Measurements from ENCODE around the gene NDUFS7. TPM values are rescaled to one million over a fixed set of nuclear protein-coding genes. Genes with fewer than 3 reads are reported as not detected.
A peak's percentile ranks its signal among the peaks of the same experiment; 100 is the strongest.

NDUFS7 gene
- total and polyA plus RNA-seq, 10 of the 15 experiments (the other 5 are each of a cell fraction or from before 2014, with no cell fraction given): 5.1 to 282 (median 92.9) TPM

DNA sequence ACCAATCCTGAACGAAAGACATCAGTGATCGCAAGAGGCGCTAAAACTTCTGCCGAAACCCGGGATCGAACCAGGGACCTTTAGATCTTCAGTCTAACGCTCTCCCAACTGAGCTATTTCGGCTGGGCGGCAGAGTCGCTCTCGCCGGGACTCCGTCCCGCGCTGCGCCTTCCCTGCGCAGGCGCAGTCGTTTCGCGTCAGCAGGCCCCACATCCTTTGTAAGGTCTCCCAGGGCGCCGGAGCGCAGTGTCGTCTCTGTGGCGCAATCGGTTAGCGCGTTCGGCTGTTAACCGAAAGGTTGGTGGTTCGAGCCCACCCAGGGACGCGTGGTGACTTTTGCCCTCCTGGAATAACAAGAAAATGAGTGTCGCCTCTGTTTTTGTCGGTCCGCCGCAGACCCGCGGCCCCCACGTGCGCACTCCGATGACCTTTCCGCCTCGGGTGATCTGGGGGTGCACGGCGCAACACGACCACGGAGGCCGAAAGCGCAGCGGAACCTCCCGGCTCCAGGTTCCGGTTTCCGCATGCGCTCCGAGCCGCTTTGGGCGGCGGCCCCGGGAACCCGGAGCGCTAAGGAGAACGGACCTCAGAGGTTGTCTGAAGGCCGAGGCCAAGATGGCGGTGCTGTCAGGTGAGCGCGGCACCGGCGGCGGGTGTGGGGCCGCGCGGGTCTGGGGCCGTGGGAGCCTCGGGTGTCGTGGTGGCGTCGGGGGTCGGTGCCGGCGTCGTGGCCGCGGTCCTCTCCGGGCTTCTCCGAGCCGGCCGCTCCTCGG is at the start of gene NDUFS7 (continued):
- TF ChIP-seq, protein P1, sequence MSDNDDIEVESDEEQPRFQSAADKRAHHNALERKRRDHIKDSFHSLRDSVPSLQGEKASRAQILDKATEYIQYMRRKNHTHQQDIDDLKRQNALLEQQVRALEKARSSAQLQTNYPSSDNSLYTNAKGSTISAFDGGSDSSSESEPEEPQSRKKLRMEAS (IDR thresholded peaks at IDR 0.05; ENCODE audit: low read depth, low read length): peak; percentile 89
- TF ChIP-seq ASH2L (IDR thresholded peaks at IDR 0.05; ENCODE audit: borderline replicate concordance, low read depth): peak; percentile 99
- TF ChIP-seq ZNF24 (IDR thresholded peaks at IDR 0.05): peak; percentile 100
- TF ChIP-seq TAF1 (IDR thresholded peaks at IDR 0.05; ENCODE audit: borderline replicate concordance, low read depth, low read length): peak; percentile 92; the same call in 1 of the 2 replicates
- no peak for TF ChIP-seq SUZ12 (IDR thresholded peaks at IDR 0.05; ENCODE audit: unreplicated experiment)
- TF ChIP-seq PML (IDR thresholded peaks at IDR 0.05; ENCODE audit: low read length): peak; percentile 94
- peak; percentile 98; the same call in 1 of the 2 replicates for TF ChIP-seq RB1 (IDR thresholded peaks at IDR 0.05; ENCODE audit: borderline replicate concordance)
- TF ChIP-seq ESRRA (IDR thresholded peaks at IDR 0.05; ENCODE audit: low read length): peak; percentile 100
- TF ChIP-seq HDAC2 (IDR thresholded peaks at IDR 0.05): peak; percentile 49; the same call in 1 of the 2 replicates
- TF ChIP-seq MEF2A (IDR thresholded peaks at IDR 0.05; ENCODE audit: insufficient read depth, low read depth, low read length): peak; percentile 86; the same call in 1 of the 2 replicates
- TF ChIP-seq NRF1 (conservative IDR thresholded peaks at IDR 0.05; ENCODE audit: low read depth, low read length): peak; percentile 63
- no peak for TF ChIP-seq KDM1A (IDR thresholded peaks at IDR 0.05; ENCODE audit: borderline replicate concordance)
- TF ChIP-seq, protein P2, sequence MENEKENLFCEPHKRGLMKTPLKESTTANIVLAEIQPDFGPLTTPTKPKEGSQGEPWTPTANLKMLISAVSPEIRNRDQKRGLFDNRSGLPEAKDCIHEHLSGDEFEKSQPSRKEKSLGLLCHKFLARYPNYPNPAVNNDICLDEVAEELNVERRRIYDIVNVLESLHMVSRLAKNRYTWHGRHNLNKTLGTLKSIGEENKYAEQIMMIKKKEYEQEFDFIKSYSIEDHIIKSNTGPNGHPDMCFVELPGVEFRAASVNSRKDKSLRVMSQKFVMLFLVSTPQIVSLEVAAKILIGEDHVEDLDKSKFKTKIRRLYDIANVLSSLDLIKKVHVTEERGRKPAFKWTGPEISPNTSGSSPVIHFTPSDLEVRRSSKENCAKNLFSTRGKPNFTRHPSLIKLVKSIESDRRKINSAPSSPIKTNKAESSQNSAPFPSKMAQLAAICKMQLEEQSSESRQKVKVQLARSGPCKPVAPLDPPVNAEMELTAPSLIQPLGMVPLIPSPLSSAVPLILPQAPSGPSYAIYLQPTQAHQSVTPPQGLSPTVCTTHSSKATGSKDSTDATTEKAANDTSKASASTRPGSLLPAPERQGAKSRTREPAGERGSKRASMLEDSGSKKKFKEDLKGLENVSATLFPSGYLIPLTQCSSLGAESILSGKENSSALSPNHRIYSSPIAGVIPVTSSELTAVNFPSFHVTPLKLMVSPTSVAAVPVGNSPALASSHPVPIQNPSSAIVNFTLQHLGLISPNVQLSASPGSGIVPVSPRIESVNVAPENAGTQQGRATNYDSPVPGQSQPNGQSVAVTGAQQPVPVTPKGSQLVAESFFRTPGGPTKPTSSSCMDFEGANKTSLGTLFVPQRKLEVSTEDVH (IDR thresholded peaks at IDR 0.05; ENCODE audit: low read depth, partially characterized antibody): peak; percentile 76
- TF ChIP-seq SUPT20H (IDR thresholded peaks at IDR 0.05; ENCODE audit: borderline replicate concordance, control insufficient read depth, low read depth, low read length): no peak
- no peak for TF ChIP-seq CHD4 (IDR thresholded peaks at IDR 0.05)
- TF ChIP-seq POLR2AphosphoS5 (IDR thresholded peaks at IDR 0.05; ENCODE audit: low read length): peak; percentile 79; the same call in 1 of the 2 replicates
- TF ChIP-seq MXI1 (IDR thresholded peaks at IDR 0.05; ENCODE audit: low read depth, low read length): peak; percentile 96
- peak; percentile 86 for TF ChIP-seq SIX5 (IDR thresholded peaks at IDR 0.05; ENCODE audit: low read depth, low read length, severe bottlenecking)
- peak; percentile 87; the same call in 1 of the 2 replicates for TF ChIP-seq RBBP5 (conservative IDR thresholded peaks at IDR 0.05)
- peak; percentile 94 for TF ChIP-seq TBL1XR1 (IDR thresholded peaks at IDR 0.05; ENCODE audit: low read depth, low read length)
- peak; percentile 84 for TF ChIP-seq CREM (IDR thresholded peaks at IDR 0.05; ENCODE audit: low read depth)
- TF ChIP-seq, protein P3, sequence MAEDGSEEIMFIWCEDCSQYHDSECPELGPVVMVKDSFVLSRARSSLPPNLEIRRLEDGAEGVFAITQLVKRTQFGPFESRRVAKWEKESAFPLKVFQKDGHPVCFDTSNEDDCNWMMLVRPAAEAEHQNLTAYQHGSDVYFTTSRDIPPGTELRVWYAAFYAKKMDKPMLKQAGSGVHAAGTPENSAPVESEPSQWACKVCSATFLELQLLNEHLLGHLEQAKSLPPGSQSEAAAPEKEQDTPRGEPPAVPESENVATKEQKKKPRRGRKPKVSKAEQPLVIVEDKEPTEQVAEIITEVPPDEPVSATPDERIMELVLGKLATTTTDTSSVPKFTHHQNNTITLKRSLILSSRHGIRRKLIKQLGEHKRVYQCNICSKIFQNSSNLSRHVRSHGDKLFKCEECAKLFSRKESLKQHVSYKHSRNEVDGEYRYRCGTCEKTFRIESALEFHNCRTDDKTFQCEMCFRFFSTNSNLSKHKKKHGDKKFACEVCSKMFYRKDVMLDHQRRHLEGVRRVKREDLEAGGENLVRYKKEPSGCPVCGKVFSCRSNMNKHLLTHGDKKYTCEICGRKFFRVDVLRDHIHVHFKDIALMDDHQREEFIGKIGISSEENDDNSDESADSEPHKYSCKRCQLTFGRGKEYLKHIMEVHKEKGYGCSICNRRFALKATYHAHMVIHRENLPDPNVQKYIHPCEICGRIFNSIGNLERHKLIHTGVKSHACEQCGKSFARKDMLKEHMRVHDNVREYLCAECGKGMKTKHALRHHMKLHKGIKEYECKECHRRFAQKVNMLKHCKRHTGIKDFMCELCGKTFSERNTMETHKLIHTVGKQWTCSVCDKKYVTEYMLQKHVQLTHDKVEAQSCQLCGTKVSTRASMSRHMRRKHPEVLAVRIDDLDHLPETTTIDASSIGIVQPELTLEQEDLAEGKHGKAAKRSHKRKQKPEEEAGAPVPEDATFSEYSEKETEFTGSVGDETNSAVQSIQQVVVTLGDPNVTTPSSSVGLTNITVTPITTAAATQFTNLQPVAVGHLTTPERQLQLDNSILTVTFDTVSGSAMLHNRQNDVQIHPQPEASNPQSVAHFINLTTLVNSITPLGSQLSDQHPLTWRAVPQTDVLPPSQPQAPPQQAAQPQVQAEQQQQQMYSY (CRISPR knock-in tag; IDR thresholded peaks at IDR 0.05): peak; percentile 19; the same call in 1 of the 2 replicates
- TF ChIP-seq, protein P4, sequence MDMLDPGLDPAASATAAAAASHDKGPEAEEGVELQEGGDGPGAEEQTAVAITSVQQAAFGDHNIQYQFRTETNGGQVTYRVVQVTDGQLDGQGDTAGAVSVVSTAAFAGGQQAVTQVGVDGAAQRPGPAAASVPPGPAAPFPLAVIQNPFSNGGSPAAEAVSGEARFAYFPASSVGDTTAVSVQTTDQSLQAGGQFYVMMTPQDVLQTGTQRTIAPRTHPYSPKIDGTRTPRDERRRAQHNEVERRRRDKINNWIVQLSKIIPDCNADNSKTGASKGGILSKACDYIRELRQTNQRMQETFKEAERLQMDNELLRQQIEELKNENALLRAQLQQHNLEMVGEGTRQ (IDR thresholded peaks at IDR 0.05; ENCODE audit: borderline replicate concordance, low read depth, low read length): no peak
- TF ChIP-seq SP1 (IDR thresholded peaks at IDR 0.05; ENCODE audit: low read depth, low read length): peak; percentile 91

Data from GM12878 (cell line).